DMS 273 treated with DMSO at 0.1 percent for 48 hours (cell line): Measurements from ENCODE around the gene PEX26.
"Not testable (repeated sequence)": the region's sequence is repeated elsewhere in the genome, so short reads cannot be mapped to it uniquely, and the experiment has no call there.

Experiments used
- DNase-seq: peaks from one replicate; lab custom pipeline; 2025; lab: John Stamatoyannopoulos, UW

PEX26 gene

GRCh38 chr22:18119409-18120110, 41.8 kb downstream of the PEX26 start:
- DNase-seq = no peak

GRCh38 chr22:18120857-18121256, 43.1 kb downstream of the PEX26 start:
- DNase-seq = no peak

- no peak for DNase-seq
These were observed 43.7 kb downstream of the PEX26 start for GRCh38 chr22:18121506-18121905.

- no peak for DNase-seq
These were observed 44.3 kb downstream of the PEX26 start for GRCh38 chr22:18121954-18122554.

- DNase-seq = not testable (repeated sequence)
These were observed 45.8 kb downstream of the PEX26 start for GRCh38 chr22:18123476-18124025.

- DNase-seq = no peak
These were observed 48.8 kb downstream of the PEX26 start for GRCh38 chr22:18126606-18127005.

- no peak for DNase-seq
These were observed 52.2 kb downstream of the PEX26 start for GRCh38 chr22:18130018-18130417.

- no peak for DNase-seq
These were observed 53.1 kb downstream of the PEX26 start for GRCh38 chr22:18130699-18131429.

- DNase-seq = no peak
These were observed 55.7 kb downstream of the PEX26 start for GRCh38 chr22:18133452-18133851.

GRCh38 chr22:18136563-18137320, 59.0 kb downstream of the PEX26 start:
- no peak for DNase-seq

- DNase-seq = not testable (repeated sequence)
These were observed 63.2 kb downstream of the PEX26 start for GRCh38 chr22:18141004-18141403.

- DNase-seq = no peak
These were observed 66.3 kb downstream of the PEX26 start for GRCh38 chr22:18144105-18144504.

- DNase-seq = no peak
These were observed 68.0 kb downstream of the PEX26 start for GRCh38 chr22:18145676-18146388.

GRCh38 chr22:18146389-18146753, 68.6 kb downstream of the PEX26 start:
- no peak for DNase-seq

GRCh38 chr22:18147791-18148190, 70.0 kb downstream of the PEX26 start:
- no peak for DNase-seq

- no peak for DNase-seq
These were observed 70.6 kb downstream of the PEX26 start for GRCh38 chr22:18148293-18148965.

- no peak for DNase-seq
These were observed 74.7 kb downstream of the PEX26 start for GRCh38 chr22:18152519-18152918.

GRCh38 chr22:18154821-18155390, 77.1 kb downstream of the PEX26 start:
- DNase-seq = no peak
